ENCODE data around the gene KCNT2. TPM values are rescaled to one million over a fixed set of nuclear protein-coding genes. Genes with fewer than 3 reads are reported as not detected.

Gene KCNT2
- total RNA-seq, 1 experiment from 2014 or later = 9.1 TPM

DNA sequence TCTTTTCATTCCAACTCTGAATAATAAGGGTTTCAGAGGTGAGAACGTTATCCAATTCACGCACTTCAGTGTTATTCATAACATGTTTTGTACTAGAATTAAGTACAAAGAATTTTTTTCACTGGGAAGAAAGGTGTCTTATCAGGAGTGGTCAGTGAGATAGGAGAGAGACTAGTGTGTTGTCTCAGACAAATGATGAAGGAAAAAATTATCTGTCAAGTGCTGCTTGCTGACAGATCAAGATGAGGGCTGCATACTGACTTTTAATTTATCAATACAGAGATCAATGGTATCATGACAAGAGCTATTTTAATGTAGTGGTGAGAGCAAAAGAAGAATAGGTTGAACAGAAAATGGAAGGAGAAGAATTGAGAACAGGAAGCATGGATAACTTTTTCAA is 402.4 kb downstream of the KCNT2 start:
- no peaks in the 10 kb centered on the region for H3K27me3 ChIP-seq (ENCODE audit: insufficient read depth, low read length)
- no peaks in the 10 kb centered on the region for H3K23me2 ChIP-seq (ENCODE audit: insufficient read length, low read depth, low read length, poor library complexity, severe bottlenecking)

More for the DNA sequence above, 402.4 kb downstream of the KCNT2 start:
- no peak overlapping the region for H3K27ac Mint-ChIP-seq
- H3K18ac ChIP-seq (ENCODE audit: insufficient read length, low read depth, low read length) = no peak overlapping the region
- H3K9ac ChIP-seq (ENCODE audit: extremely low read depth, insufficient read length, low read length) = no peak overlapping the region
- no peak overlapping the region for H3K27ac ChIP-seq (ENCODE audit: insufficient read length, low read depth, low read length)
- DNase-seq = no peak
- H4K91ac ChIP-seq (ENCODE audit: insufficient read length, low read depth, low read length) = no peak overlapping the region
- H2BK5ac ChIP-seq (ENCODE audit: insufficient read length, low read length) = no peak overlapping the region
- no peak overlapping the region for H2AK5ac ChIP-seq (ENCODE audit: insufficient read length, low read length)
- H4K20me1 ChIP-seq (ENCODE audit: control insufficient read depth, insufficient read depth, insufficient read length) = no peaks in the 10 kb centered on the region
- H3K4ac ChIP-seq (ENCODE audit: low read depth, low read length) = no peak overlapping the region
- no peaks in the 10 kb centered on the region for H3K9me3 Mint-ChIP-seq
- no peaks in the 10 kb centered on the region for H3K9me3 ChIP-seq (ENCODE audit: control insufficient read depth, low read depth, low read length)
- no peaks in the 10 kb centered on the region for H3K4me1 ChIP-seq (ENCODE audit: insufficient read depth, low read length)
- no peaks in the 10 kb centered on the region for H3K27me3 Mint-ChIP-seq (ENCODE audit: low read depth)
- no peak overlapping the region for H2BK15ac ChIP-seq (ENCODE audit: low read depth, low read length)
- no peak overlapping the region for H3T11ph ChIP-seq (ENCODE audit: low read length)
- H3K4me3 Mint-ChIP-seq = no peak overlapping the region
- TF ChIP-seq, protein P1, sequence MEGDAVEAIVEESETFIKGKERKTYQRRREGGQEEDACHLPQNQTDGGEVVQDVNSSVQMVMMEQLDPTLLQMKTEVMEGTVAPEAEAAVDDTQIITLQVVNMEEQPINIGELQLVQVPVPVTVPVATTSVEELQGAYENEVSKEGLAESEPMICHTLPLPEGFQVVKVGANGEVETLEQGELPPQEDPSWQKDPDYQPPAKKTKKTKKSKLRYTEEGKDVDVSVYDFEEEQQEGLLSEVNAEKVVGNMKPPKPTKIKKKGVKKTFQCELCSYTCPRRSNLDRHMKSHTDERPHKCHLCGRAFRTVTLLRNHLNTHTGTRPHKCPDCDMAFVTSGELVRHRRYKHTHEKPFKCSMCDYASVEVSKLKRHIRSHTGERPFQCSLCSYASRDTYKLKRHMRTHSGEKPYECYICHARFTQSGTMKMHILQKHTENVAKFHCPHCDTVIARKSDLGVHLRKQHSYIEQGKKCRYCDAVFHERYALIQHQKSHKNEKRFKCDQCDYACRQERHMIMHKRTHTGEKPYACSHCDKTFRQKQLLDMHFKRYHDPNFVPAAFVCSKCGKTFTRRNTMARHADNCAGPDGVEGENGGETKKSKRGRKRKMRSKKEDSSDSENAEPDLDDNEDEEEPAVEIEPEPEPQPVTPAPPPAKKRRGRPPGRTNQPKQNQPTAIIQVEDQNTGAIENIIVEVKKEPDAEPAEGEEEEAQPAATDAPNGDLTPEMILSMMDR (conservative IDR thresholded peaks at IDR 0.05) = no peak
- H3K36me3 Mint-ChIP-seq (ENCODE audit: insufficient read depth in 1 of 3, low read depth in 3 of 3) = no peaks in the 10 kb centered on the region
- H2BK12ac ChIP-seq (ENCODE audit: insufficient read length, low read depth, low read length) = no peak overlapping the region
- H3K23ac ChIP-seq (ENCODE audit: insufficient read length, low read depth, low read length) = no peak overlapping the region
- H2AFZ ChIP-seq (ENCODE audit: low read length) = no peak overlapping the region
- no peak overlapping the region for H3K14ac ChIP-seq (ENCODE audit: insufficient read depth, low read length)
- no peak overlapping the region for H4K5ac ChIP-seq (ENCODE audit: insufficient read length, low read depth, low read length)
- H2BK20ac ChIP-seq (ENCODE audit: low read depth, low read length, poor library complexity, severe bottlenecking) = no peak overlapping the region
- no CpG with 5 or more reads among the region's 2 CpGs for WGBS (ENCODE audit: extremely low coverage, insufficient read length, low lambda C conversion rate)
- peaks cover 0 to 4% of the 10 kb centered on the region in 2 experiments; a peak in 1 of 4 replicates for H3K4me1 Mint-ChIP-seq
- H3K4me2 ChIP-seq (ENCODE audit: insufficient read depth, insufficient read length, low read length) = no peak overlapping the region
- H3K56ac ChIP-seq (ENCODE audit: insufficient read length, low read depth, low read length) = no peak overlapping the region
- no peak overlapping the region for H2BK120ac ChIP-seq (ENCODE audit: low read depth, low read length, poor library complexity, severe bottlenecking)
- no peaks in the 10 kb centered on the region for H3K79me1 ChIP-seq (ENCODE audit: insufficient read depth, low read depth, low read length, poor library complexity, severe bottlenecking)
- H3K79me2 ChIP-seq (ENCODE audit: insufficient read depth, low read length) = no peaks in the 10 kb centered on the region
- no peak overlapping the region for H4K8ac ChIP-seq (replicated peaks; ENCODE audit: insufficient read length, low read depth, low read length)

Measured in H9 (cell line).